SK-N-SH treated with all-trans-retinoic acid at 6 μM for 48 hours (cell line): Measurements from ENCODE around the gene CDK14.
"Not testable (repeated sequence)": the region's sequence is repeated elsewhere in the genome, so short reads cannot be mapped to it uniquely, and the experiment has no call there.

ENCODE experiments used
- ATAC-seq: fragments of 200-7000 bp; cut with Tn5 transposase; 3 replicates; pipeline ENCODE4 v1.9.1; 2020; ENCODE audit warnings: mild to moderate bottlenecking, moderate library complexity
- ARNTL ChIP-seq: fragments of 450-650 bp; formaldehyde crosslinking; IDR thresholded peaks from 2 replicates; pipeline ENCODE4 v1.5.0; 2020; ENCODE audit warnings: low read depth, mild to moderate bottlenecking, moderate library complexity, borderline replicate concordance
- BACH2 ChIP-seq: fragments of 250-450 bp; sonication (Bioruptor Pico); IDR thresholded peaks from 2 replicates; pipeline ENCODE4 v1.9.0; 2021; ENCODE audit warnings: mild to moderate bottlenecking, borderline replicate concordance
- CREB5 ChIP-seq: fragments of 250-450 bp; sonication (Bioruptor Pico); IDR thresholded peaks from 2 replicates; pipeline ENCODE4 v1.5.1; 2020; ENCODE audit warnings: low read depth, mild to moderate bottlenecking, moderate library complexity
- CSDC2 ChIP-seq: fragments of 250-450 bp; sonication (Bioruptor Pico); IDR thresholded peaks from 2 replicates; pipeline ENCODE4 v1.5.0; 2020; ENCODE audit warnings: mild to moderate bottlenecking, moderate library complexity
- CSRNP3 ChIP-seq: fragments of 250-450 bp; sonication (Bioruptor Pico); IDR thresholded peaks from 2 replicates; pipeline ENCODE4 v1.5.1; 2021; ENCODE audit warnings: mild to moderate bottlenecking, moderate library complexity
- ESRRG ChIP-seq: fragments of 250-450 bp; sonication (Bioruptor Pico); IDR thresholded peaks from 2 replicates; pipeline ENCODE4 v1.6.1; 2021; ENCODE audit warnings: mild to moderate bottlenecking
- GLIS3 ChIP-seq: fragments of 250-450 bp; sonication (Bioruptor Pico); IDR thresholded peaks from 2 replicates; pipeline ENCODE4 v1.5.0; 2020; ENCODE audit warnings: mild to moderate bottlenecking, moderate library complexity
- ISL1 ChIP-seq: fragments of 250-450 bp; sonication (Bioruptor Pico); IDR thresholded peaks from 2 replicates; pipeline ENCODE4 v2.1.2; 2022; ENCODE audit warnings: mild to moderate bottlenecking, moderate library complexity
- OSR1 ChIP-seq: fragments of 250-450 bp; sonication (Bioruptor Pico); IDR thresholded peaks from 2 replicates; pipeline ENCODE4 v1.8.0; 2022; ENCODE audit warnings: moderate library complexity, mild to moderate bottlenecking, inconsistent platforms
- RARB ChIP-seq: fragments of 250-450 bp; sonication (Bioruptor Pico); IDR thresholded peaks from 2 replicates; pipeline ENCODE4 v1.8.0; 2021; ENCODE audit warnings: mild to moderate bottlenecking, moderate library complexity
- SNAI2 ChIP-seq: fragments of 250-450 bp; sonication (Bioruptor Pico); IDR thresholded peaks from 2 replicates; pipeline ENCODE4 v1.5.0; 2020; ENCODE audit warnings: mild to moderate bottlenecking, moderate library complexity
- TCF4 ChIP-seq: fragments of 250-450 bp; sonication (Bioruptor Pico); IDR thresholded peaks from 2 replicates; pipeline ENCODE4 v1.8.0; 2021; ENCODE audit warnings: mild to moderate bottlenecking, moderate library complexity, borderline replicate concordance
- TOX ChIP-seq: fragments of 250-450 bp; sonication (Bioruptor Pico); IDR thresholded peaks from 2 replicates; pipeline ENCODE4 v1.8.0; 2021; ENCODE audit warnings: mild to moderate bottlenecking, moderate library complexity, borderline replicate concordance
- TSHZ2 ChIP-seq: fragments of 250-450 bp; sonication (Bioruptor Pico); IDR thresholded peaks from 2 replicates; pipeline ENCODE4 v1.5.0; 2020; ENCODE audit warnings: mild to moderate bottlenecking, moderate library complexity
- ZC3H10 ChIP-seq: fragments of 250-450 bp; sonication (Bioruptor Pico); IDR thresholded peaks from 2 replicates; pipeline ENCODE4 v1.5.1; 2021; ENCODE audit warnings: mild to moderate bottlenecking, moderate library complexity
- ZFP3 ChIP-seq: fragments of 250-450 bp; sonication (Bioruptor Pico); IDR thresholded peaks from 2 replicates; pipeline ENCODE4 v1.5.0; 2020; ENCODE audit warnings: mild to moderate bottlenecking, moderate library complexity
- ZNF565 ChIP-seq: fragments of 450-650 bp; formaldehyde crosslinking; conservative IDR thresholded peaks from 2 replicates; pipeline ENCODE4 v1.5.0; 2020; ENCODE audit warnings: low read depth, mild to moderate bottlenecking, moderate library complexity
- ZNF70 ChIP-seq: fragments of 450-650 bp; formaldehyde crosslinking; IDR thresholded peaks from 2 replicates; pipeline ENCODE4 v1.5.0; 2020; ENCODE audit warnings: mild to moderate bottlenecking, moderate library complexity

The CDK14 gene

GRCh38 chr7:90756366-90756765 lies 160.2 kb downstream of the CDK14 start:
- no peak for ATAC-seq
- TF ChIP-seq SNAI2 (CRISPR knock-in tag) (no peak), ZFP3 (CRISPR knock-in tag) (no peak), ZNF70 (no peak), CSDC2 (CRISPR knock-in tag) (no peak), BACH2 (CRISPR knock-in tag) (no peak), OSR1 (CRISPR knock-in tag) (no peak), ZNF565 (CRISPR knock-in tag) (no peak), ESRRG (CRISPR knock-in tag) (no peak), TSHZ2 (CRISPR knock-in tag) (no peak), CSRNP3 (CRISPR knock-in tag) (no peak), TOX (CRISPR knock-in tag) (no peak), RARB (CRISPR knock-in tag) (no peak), TCF4 (CRISPR knock-in tag) (no peak), ISL1 (CRISPR knock-in tag) (no peak), ZC3H10 (CRISPR knock-in tag) (no peak), GLIS3 (CRISPR knock-in tag) (no peak)

- ATAC-seq, result not testable (repeated sequence)
Observed at GRCh38 chr7:90757565-90757950, 161.4 kb downstream of the CDK14 start.

- ATAC-seq, result no peak
- no peak for TF ChIP-seq GLIS3 (CRISPR knock-in tag)
- no peak for TF ChIP-seq ZFP3 (CRISPR knock-in tag)
- no peak for TF ChIP-seq TSHZ2 (CRISPR knock-in tag)
- TF ChIP-seq TCF4 (CRISPR knock-in tag), result no peak
- no peak for TF ChIP-seq ZC3H10 (CRISPR knock-in tag)
- TF ChIP-seq ZNF565 (CRISPR knock-in tag), result no peak
- no peak for TF ChIP-seq BACH2 (CRISPR knock-in tag)
- no peak for TF ChIP-seq ARNTL (CRISPR knock-in tag)
- TF ChIP-seq, all 23 proteins: peak for 0
Observed at GRCh38 chr7:90758933-90759562, 162.9 kb downstream of the CDK14 start.

- ATAC-seq, result peak; percentile 42; the same call in 2 of the 3 replicates
- TF ChIP-seq BACH2 (CRISPR knock-in tag) (no peak), ISL1 (CRISPR knock-in tag) (peak; percentile 55), CREB5 (CRISPR knock-in tag) (no peak)
Observed at GRCh38 chr7:90759710-90760109, 163.6 kb downstream of the CDK14 start.
